Activated CD4-positive, alpha-beta T cell treated with anti-CD3 and anti-CD28 coated beads for 1 hour (primary cell): ENCODE data around the gene LILRB4.
"Not testable (repeated sequence)": the region's sequence is repeated elsewhere in the genome, so short reads cannot be mapped to it uniquely, and the experiment has no call there.

Source experiments
- DNase-seq: peaks from one replicate; pipeline ENCODE4 v3.0.0-alpha.2; 2020

Gene LILRB4

GRCh38 chr19:54696117-54696548 lies 33.3 kb downstream of the LILRB4 start:
- no peak for DNase-seq

GRCh38 chr19:54696766-54697165 lies 34.0 kb downstream of the LILRB4 start:
- no peak for DNase-seq

- DNase-seq = not testable (repeated sequence)
Measured at GRCh38 chr19:54697716-54698115, 34.9 kb downstream of the LILRB4 start.

GRCh38 chr19:54704928-54705327 lies 42.1 kb downstream of the LILRB4 start:
- DNase-seq = no peak

GRCh38 chr19:54707962-54708361 lies 45.2 kb downstream of the LILRB4 start:
- DNase-seq = no peak

GRCh38 chr19:54708781-54709180 lies 46.0 kb downstream of the LILRB4 start:
- no peak for DNase-seq

GRCh38 chr19:54709212-54709948 lies 46.6 kb downstream of the LILRB4 start:
- DNase-seq = no peak

GRCh38 chr19:54709956-54710355 lies 47.2 kb downstream of the LILRB4 start:
- DNase-seq = not testable (repeated sequence)
